ENCODE measurements around the gene THAP3.

Gene THAP3

GRCh38 chr1:6651909-6652308 is 27.2 kb downstream of the THAP3 start:
- TF ChIP-seq, protein P1, sequence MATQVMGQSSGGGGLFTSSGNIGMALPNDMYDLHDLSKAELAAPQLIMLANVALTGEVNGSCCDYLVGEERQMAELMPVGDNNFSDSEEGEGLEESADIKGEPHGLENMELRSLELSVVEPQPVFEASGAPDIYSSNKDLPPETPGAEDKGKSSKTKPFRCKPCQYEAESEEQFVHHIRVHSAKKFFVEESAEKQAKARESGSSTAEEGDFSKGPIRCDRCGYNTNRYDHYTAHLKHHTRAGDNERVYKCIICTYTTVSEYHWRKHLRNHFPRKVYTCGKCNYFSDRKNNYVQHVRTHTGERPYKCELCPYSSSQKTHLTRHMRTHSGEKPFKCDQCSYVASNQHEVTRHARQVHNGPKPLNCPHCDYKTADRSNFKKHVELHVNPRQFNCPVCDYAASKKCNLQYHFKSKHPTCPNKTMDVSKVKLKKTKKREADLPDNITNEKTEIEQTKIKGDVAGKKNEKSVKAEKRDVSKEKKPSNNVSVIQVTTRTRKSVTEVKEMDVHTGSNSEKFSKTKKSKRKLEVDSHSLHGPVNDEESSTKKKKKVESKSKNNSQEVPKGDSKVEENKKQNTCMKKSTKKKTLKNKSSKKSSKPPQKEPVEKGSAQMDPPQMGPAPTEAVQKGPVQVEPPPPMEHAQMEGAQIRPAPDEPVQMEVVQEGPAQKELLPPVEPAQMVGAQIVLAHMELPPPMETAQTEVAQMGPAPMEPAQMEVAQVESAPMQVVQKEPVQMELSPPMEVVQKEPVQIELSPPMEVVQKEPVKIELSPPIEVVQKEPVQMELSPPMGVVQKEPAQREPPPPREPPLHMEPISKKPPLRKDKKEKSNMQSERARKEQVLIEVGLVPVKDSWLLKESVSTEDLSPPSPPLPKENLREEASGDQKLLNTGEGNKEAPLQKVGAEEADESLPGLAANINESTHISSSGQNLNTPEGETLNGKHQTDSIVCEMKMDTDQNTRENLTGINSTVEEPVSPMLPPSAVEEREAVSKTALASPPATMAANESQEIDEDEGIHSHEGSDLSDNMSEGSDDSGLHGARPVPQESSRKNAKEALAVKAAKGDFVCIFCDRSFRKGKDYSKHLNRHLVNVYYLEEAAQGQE (IDR thresholded peaks at IDR 0.05; ENCODE audit: insufficient read depth in 1 of 2, low read depth in 2 of 2, low read length in 2 of 2), result no peak
- TF ChIP-seq SIN3A (IDR thresholded peaks at IDR 0.05; ENCODE audit: borderline replicate concordance, insufficient read depth, low read length), result no peak
- TF ChIP-seq TAF1 (IDR thresholded peaks at IDR 0.05; ENCODE audit: borderline replicate concordance, insufficient read depth, low read length), result no peak
- no peak for TF ChIP-seq POLR2AphosphoS5 (IDR thresholded peaks at IDR 0.05; ENCODE audit: low read depth, low read length)
- TF ChIP-seq FOXP2 (optimal IDR thresholded peaks at IDR 0.05; ENCODE audit: borderline replicate concordance, extremely low read depth, extremely low read length, insufficient read depth), result no peak

- TF ChIP-seq, protein P1 (IDR thresholded peaks at IDR 0.05; ENCODE audit: insufficient read depth in 1 of 2, low read depth in 2 of 2, low read length in 2 of 2), result no peak
- TF ChIP-seq SIN3A (IDR thresholded peaks at IDR 0.05; ENCODE audit: borderline replicate concordance, insufficient read depth, low read length), result no peak
- no peak for TF ChIP-seq POLR2AphosphoS5 (IDR thresholded peaks at IDR 0.05; ENCODE audit: low read depth, low read length)
- no peak for TF ChIP-seq FOXP2 (optimal IDR thresholded peaks at IDR 0.05; ENCODE audit: borderline replicate concordance, extremely low read depth, extremely low read length, insufficient read depth)
- TF ChIP-seq TAF1 (IDR thresholded peaks at IDR 0.05; ENCODE audit: borderline replicate concordance, insufficient read depth, low read length), result no peak
Measured at GRCh38 chr1:6652986-6653385, 28.3 kb downstream of the THAP3 start.

DNA sequence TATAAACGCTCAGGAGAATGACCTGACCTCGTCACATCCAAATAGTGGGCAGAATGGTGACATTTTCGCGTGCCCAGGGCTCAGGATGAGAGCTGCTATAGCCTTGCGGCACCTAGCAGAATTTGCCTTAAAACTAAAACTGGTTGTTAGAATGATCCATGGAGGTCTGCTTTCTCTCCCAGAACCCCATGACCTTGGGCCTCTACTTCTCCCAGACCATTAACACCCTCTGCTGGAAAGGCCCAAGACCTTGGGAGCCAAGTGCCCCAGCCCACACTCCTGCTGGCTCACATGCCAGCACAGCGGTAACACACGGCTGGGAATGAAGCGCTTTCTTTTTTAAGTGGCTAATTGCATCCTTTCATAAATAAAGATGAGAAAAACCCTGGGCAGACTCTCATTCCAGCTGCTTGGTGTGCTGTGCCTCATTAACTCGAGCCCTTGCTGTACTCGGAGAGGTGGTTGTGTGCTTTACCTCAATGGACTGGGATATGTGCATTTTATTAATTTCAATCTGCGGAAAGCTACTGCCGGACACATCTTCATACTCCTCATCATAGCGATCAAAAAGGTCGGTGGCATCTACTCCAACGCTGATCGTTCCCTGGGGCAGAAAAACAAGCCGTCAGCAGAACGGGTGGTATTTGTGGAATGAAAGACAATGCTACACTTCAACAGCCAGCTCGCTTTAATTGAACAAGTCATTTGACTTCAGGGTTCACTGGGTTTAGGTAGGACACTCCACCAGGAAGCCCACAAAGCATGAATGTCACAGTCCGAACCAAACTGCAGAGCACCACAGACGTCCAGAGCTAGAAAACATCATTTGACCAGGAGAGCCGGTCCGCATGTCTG is 29.0 kb downstream of the THAP3 start:
- TF ChIP-seq, protein P1 (IDR thresholded peaks at IDR 0.05; ENCODE audit: insufficient read depth in 1 of 2, low read depth in 2 of 2, low read length in 2 of 2), result no peak
- TF ChIP-seq POLR2AphosphoS5 (IDR thresholded peaks at IDR 0.05; ENCODE audit: low read depth, low read length) (no peak), TAF1 (IDR thresholded peaks at IDR 0.05; ENCODE audit: borderline replicate concordance, insufficient read depth, low read length) (no peak), FOXP2 (optimal IDR thresholded peaks at IDR 0.05; ENCODE audit: borderline replicate concordance, extremely low read depth, extremely low read length, insufficient read depth) (no peak), SIN3A (IDR thresholded peaks at IDR 0.05; ENCODE audit: borderline replicate concordance, insufficient read depth, low read length) (no peak)

DNA sequence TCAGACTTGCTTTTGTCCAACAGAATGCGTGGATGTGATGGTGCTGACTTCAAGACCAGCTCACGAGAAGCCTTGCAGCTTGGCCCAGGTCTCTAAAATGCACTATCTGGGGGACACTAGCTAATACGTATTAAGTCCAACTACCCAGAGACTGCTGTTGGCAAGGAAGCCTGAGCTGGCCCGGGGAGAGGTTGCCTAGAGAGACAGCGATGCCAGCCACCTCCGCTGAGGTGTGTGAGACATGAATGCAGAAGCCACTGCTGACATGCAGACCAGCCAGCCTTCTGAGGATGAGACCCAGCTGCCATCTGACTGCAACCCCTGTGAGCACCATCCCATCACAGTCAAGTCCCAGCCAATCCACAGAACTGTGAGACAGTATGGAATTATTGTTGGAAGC is 32.5 kb downstream of the THAP3 start:
- TF ChIP-seq FOXP2 (optimal IDR thresholded peaks at IDR 0.05; ENCODE audit: borderline replicate concordance, extremely low read depth, extremely low read length, insufficient read depth) (no peak), TAF1 (IDR thresholded peaks at IDR 0.05; ENCODE audit: borderline replicate concordance, insufficient read depth, low read length) (no peak), POLR2AphosphoS5 (IDR thresholded peaks at IDR 0.05; ENCODE audit: low read depth, low read length) (no peak), SIN3A (IDR thresholded peaks at IDR 0.05; ENCODE audit: borderline replicate concordance, insufficient read depth, low read length) (no peak)
- TF ChIP-seq, protein P1 (IDR thresholded peaks at IDR 0.05; ENCODE audit: insufficient read depth in 1 of 2, low read depth in 2 of 2, low read length in 2 of 2), result no peak

All from PFSK-1 (cell line).